Measurements from ENCODE around the gene TOX2.
A peak's percentile ranks its signal among the peaks of the same experiment; 100 is the strongest.

TOX2 gene

DNA sequence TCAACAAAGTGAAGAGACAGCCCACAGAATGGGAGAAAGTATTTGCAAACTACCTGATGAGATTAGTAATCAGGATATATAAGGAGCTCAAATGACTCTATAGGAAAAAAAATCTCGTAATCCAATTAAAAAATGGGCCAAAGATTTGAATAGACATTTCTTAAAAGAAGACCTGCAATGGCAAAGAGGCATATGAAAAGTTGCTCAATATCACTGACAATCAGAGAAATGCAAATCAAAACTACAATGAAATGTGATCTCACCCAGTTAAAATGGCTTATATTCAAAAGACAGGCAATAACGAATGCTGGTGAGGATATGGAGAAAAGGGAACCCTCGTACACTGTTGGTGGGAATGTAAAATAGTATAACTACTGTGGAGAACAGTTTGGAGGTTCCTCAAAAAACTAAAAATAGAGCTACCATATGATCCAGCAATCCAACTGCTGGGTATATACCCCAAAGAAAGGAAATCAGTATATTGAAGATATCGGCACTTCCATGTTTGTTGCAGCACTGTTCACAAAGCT lies 65.0 kb downstream of the TOX2 start:
- H3K4me3 ChIP-seq (replicated peaks; ENCODE audit: low read depth, low read length) = no peak overlapping the region
- DNase-seq (ENCODE audit: low read depth) = no peak
- TF ChIP-seq, protein P1, sequence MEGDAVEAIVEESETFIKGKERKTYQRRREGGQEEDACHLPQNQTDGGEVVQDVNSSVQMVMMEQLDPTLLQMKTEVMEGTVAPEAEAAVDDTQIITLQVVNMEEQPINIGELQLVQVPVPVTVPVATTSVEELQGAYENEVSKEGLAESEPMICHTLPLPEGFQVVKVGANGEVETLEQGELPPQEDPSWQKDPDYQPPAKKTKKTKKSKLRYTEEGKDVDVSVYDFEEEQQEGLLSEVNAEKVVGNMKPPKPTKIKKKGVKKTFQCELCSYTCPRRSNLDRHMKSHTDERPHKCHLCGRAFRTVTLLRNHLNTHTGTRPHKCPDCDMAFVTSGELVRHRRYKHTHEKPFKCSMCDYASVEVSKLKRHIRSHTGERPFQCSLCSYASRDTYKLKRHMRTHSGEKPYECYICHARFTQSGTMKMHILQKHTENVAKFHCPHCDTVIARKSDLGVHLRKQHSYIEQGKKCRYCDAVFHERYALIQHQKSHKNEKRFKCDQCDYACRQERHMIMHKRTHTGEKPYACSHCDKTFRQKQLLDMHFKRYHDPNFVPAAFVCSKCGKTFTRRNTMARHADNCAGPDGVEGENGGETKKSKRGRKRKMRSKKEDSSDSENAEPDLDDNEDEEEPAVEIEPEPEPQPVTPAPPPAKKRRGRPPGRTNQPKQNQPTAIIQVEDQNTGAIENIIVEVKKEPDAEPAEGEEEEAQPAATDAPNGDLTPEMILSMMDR (IDR thresholded peaks at IDR 0.05; ENCODE audit: low read length, missing control alignments) = no peak

DNA sequence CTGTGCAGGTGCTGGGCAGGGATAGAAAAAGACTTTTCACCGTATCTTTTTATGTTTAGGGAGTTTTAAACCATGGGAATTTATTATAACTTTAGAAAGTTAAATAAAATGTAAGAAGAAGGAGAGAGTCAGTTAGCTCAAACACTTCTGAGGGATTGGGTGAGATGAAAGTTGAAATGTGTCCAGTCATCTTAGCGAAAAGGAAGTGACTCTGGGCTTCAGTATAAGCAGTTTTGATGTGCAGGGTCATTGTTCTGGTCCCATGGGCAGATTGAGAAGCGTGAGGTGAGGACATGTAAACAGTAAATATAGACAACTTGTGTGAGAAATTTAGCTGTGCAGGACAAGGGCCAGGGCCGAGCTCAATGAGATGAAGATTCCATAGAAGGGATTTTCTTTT lies 66.9 kb downstream of the TOX2 start:
- no peak overlapping the region for H3K4me3 ChIP-seq (replicated peaks; ENCODE audit: low read depth, low read length)
- DNase-seq (ENCODE audit: low read depth) = no peak
- TF ChIP-seq, protein P1 (IDR thresholded peaks at IDR 0.05; ENCODE audit: low read length, missing control alignments) = no peak

DNA sequence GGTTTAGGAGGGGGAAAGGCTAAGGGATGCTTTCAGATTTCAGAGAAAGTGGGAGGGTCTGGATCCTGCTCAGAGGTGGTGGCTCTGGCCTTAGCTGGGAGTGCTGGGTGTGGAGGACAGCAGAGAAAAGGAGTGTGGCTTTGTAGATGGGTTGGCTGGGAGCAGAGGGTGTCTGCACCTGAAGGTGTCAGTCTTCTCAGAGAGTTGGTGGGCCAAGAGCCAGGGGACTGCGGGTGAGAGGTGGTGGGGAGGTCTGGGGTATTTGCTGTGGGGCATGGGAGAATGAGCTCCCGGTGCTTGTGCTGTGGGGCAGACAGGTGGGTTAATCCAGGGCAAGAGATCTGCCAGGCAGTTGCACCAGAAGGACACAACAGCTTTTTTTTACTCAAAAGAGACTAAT lies 67.4 kb downstream of the TOX2 start:
- no peak overlapping the region for H3K4me3 ChIP-seq (replicated peaks; ENCODE audit: low read depth, low read length)
- no peak for DNase-seq (ENCODE audit: low read depth)
- TF ChIP-seq, protein P1 (IDR thresholded peaks at IDR 0.05; ENCODE audit: low read length, missing control alignments) = no peak

DNA sequence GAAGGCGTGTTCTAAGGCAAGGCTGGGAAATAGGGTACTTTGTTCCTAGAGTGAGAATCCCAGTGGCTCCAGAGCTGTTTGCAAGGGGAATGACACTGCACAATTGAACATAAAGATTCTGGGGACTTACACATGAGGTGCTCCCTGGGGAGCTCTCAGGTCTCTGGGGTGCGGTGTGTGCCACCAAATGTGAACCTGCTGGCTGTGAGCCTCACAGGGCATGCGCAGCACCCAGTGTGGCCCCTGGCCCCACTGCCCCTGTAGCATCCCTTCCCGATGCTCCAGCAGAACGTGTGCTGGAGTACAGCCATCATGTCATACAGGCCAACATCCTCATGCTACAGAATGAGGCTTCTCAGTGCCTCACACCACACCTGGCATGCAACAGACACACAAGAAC lies 68.2 kb downstream of the TOX2 start:
- TF ChIP-seq, protein P1 (IDR thresholded peaks at IDR 0.05; ENCODE audit: low read length, missing control alignments) = no peak

DNA sequence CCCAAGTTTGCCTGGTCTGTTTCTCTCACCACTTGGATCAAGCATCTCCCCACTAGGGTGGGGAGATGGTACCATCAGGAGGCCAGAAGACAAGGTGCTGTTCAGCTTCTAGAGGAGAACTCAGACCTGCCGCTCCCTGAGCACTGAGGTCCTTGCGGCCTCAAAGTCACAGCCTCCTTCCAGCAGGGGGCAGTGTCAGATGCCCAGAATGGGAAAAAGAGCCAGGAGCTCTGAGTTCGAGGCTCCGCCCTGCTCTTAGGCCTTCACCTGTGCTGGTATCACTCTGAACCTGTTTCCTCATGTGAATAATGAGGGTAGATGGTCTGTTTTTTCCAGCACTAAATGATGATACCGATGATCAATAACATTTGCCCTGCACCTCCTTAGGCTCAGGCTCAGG lies 68.7 kb downstream of the TOX2 start:
- H3K4me3 ChIP-seq (replicated peaks; ENCODE audit: low read depth, low read length) = no peak overlapping the region
- no peak for DNase-seq (ENCODE audit: low read depth)
- TF ChIP-seq, protein P1 (IDR thresholded peaks at IDR 0.05; ENCODE audit: low read length, missing control alignments) = peak; percentile 33

More for the DNA sequence above, 68.2 kb downstream of the TOX2 start:
- no peak overlapping the region for H3K4me3 ChIP-seq (replicated peaks; ENCODE audit: low read depth, low read length)
- no peak for DNase-seq (ENCODE audit: low read depth)

DNA sequence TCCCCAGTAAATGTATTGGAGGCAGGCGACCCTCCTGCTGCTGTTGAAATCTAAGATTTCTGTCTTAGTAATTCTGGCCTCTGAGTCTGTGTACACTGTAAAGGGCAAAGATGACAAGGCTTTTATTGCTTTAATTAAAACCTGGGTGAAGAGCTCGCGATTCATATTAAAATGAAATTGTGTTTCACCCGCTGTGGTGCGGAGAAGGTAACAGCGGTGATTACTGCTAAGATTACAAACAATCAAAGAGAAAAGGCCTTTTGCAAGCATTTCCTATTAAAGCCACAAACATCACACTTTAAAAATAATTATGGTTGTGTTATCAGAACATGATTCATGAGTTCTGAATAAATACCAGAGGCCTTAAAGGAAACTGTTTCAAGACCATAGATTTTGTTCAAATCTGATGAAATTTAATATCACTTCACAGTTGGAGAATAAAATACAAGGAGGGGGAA lies 69.3 kb downstream of the TOX2 start:
- no peak overlapping the region for H3K4me3 ChIP-seq (replicated peaks; ENCODE audit: low read depth, low read length)
- TF ChIP-seq, protein P1 (IDR thresholded peaks at IDR 0.05; ENCODE audit: low read length, missing control alignments) = no peak
- no peak for DNase-seq (ENCODE audit: low read depth)

DNA sequence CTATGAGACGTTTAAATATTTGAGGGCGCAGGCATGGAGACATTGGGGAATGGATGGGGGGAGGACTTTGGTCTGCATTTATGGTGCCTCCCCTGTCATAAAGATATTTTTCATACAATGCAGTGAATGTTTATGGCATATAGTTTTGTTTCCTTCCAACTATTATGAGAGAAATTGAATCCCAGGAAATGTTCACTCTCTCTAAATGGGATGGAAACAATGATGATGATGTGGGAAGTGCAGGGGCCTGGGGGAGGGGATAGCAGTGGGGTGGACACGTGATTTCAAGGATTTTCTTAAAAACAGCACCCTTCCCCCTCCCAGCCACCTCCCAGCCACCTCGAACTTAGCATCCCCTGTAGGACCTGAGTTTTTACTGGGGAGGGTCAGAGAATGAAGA lies 69.9 kb downstream of the TOX2 start:
- peak; percentile 50 for DNase-seq (ENCODE audit: low read depth)
- H3K4me3 ChIP-seq (replicated peaks; ENCODE audit: low read depth, low read length) = no peak overlapping the region
- TF ChIP-seq, protein P1 (IDR thresholded peaks at IDR 0.05; ENCODE audit: low read length, missing control alignments) = no peak
